Body of pancreas (tissue), 4 donors: ENCODE data around the gene KCNIP4. TPM values are rescaled to one million over a fixed set of nuclear protein-coding genes. Genes with fewer than 3 reads are reported as not detected.

Source experiments
- ATAC-seq: fragments of 150-250 bp; one replicate; pipeline ENCODE4 v1.9.1; 2016
- DNase-seq, 4 donors: peaks; one replicate each; pipeline ENCODE4 v3.0.0-alpha.2; 2019
- H3K27ac ChIP-seq, 4 donors: fragments of 200-600 bp; sonication (generic); 1 replicate in 3 of 4; 2 replicates in 1 of 4; pipeline versions ENCODE4 v1.5.1 to v1.6.1; 2016 to 2019; ENCODE audit warnings: mild to moderate bottlenecking in 1 of 4, mixed read lengths in 1 of 4, moderate library complexity in 1 of 4
- H3K27me3 ChIP-seq, 2 donors: fragments of 200-600 bp; sonication (generic); one replicate each; pipeline ENCODE4 v1.6.0; 2016; ENCODE audit warnings: mild to moderate bottlenecking in 1 of 2
- H3K36me3 ChIP-seq, 2 donors: fragments of 200-600 bp; sonication (generic); replicated peaks in 1 of 2; 2 replicates each; pipeline ENCODE4 v1.5.1; 2016; ENCODE audit warnings: low read depth in 2 of 2; ENCODE audit not compliant: insufficient read depth in 1 of 2
- H3K4me1 ChIP-seq: fragments of 200-600 bp; sonication (generic); one replicate; pipeline ENCODE4 v1.6.0; 2016
- H3K4me3 ChIP-seq, 2 donors: fragments of 200-600 bp; sonication (generic); 1 replicate in 1 of 2; 2 replicates in 1 of 2; pipeline ENCODE4 v1.5.1; 2016 to 2019
- H3K9me3 ChIP-seq, 3 donors: fragments of 200-600 bp; sonication (generic); 1 replicate in 2 of 3; 2 replicates in 1 of 3; pipeline ENCODE4 v1.5.1; 2016
- POLR2A ChIP-seq, 3 donors: fragments of 450-650 bp; IDR thresholded peaks; one replicate each; pipeline ENCODE4 v1.6.1; 2016; ENCODE audit warnings: antibody characterized with exemption in 3 of 3, mild to moderate bottlenecking in 2 of 3
- WGBS, 2 donors: methylation state at CpG; one replicate each; pipeline ENCODE4 v1.1.5; 2017; 5-methylcytosine and 5-hydroxymethylcytosine counted together
- intact Hi-C: fragments of 100-400 bp; cut with DNase I; formaldehyde crosslinking; loops from one replicate; pipeline ENCODE4 v1.15.1; 2023
- total RNA-seq, 2 donors: library from RNA; depleted of rRNA; stranded (reverse); fragments of >200 nt; gene quantifications; one replicate each; pipeline ENCODE4 v1.1.0, GENCODE V29; 2016
- TF ChIP-seq, protein P1 (sequence below), 7 experiments: fragments of 450-650 bp in 4 of 7; fragments of 200-600 bp in 3 of 7; sonication (generic) in 3 of 7; IDR thresholded peaks; one replicate each; pipeline ENCODE4 v1.5.1; 2016 to 2019; ENCODE audit warnings: antibody characterized with exemption in 7 of 7

Gene KCNIP4
- total RNA-seq, 2 donors from 2014 or later = not detected

- H3K4me1 ChIP-seq = peaks cover 15% of the 10 kb centered on the region
- 49 to 69% methylated on average over 1 of the region's 1 CpG for WGBS, 2 donors
- DNase-seq (no peak), ATAC-seq (no peak)
- intact Hi-C loops = no loop called here
- no peaks in the 10 kb centered on the region for H3K9me3 ChIP-seq
- no peak for TF ChIP-seq POLR2A (IDR thresholded peaks at IDR 0.05)
- TF ChIP-seq, protein P1, sequence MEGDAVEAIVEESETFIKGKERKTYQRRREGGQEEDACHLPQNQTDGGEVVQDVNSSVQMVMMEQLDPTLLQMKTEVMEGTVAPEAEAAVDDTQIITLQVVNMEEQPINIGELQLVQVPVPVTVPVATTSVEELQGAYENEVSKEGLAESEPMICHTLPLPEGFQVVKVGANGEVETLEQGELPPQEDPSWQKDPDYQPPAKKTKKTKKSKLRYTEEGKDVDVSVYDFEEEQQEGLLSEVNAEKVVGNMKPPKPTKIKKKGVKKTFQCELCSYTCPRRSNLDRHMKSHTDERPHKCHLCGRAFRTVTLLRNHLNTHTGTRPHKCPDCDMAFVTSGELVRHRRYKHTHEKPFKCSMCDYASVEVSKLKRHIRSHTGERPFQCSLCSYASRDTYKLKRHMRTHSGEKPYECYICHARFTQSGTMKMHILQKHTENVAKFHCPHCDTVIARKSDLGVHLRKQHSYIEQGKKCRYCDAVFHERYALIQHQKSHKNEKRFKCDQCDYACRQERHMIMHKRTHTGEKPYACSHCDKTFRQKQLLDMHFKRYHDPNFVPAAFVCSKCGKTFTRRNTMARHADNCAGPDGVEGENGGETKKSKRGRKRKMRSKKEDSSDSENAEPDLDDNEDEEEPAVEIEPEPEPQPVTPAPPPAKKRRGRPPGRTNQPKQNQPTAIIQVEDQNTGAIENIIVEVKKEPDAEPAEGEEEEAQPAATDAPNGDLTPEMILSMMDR (IDR thresholded peaks at IDR 0.05) = no peak
- H3K36me3 ChIP-seq = no peaks in the 10 kb centered on the region
- H3K27me3 ChIP-seq = no peaks in the 10 kb centered on the region
- H3K4me3 ChIP-seq = no peak overlapping the region
- no peak overlapping the region for H3K27ac ChIP-seq
Observed at GRCh38 chr4:20696815-20697214, 1251.8 kb downstream of the KCNIP4 start.

GRCh38 chr4:20687864-20688263 lies 1260.7 kb downstream of the KCNIP4 start:
- Histone ChIP-seq H3K36me3 (no peaks in the 10 kb centered on the region), H3K9me3 (no peaks in the 10 kb centered on the region), H3K4me3 (no peak overlapping the region), H3K4me1 (no peaks in the 10 kb centered on the region), H3K27ac (no peak overlapping the region), H3K27me3 (no peaks in the 10 kb centered on the region)
- no peak for TF ChIP-seq POLR2A (IDR thresholded peaks at IDR 0.05)
- TF ChIP-seq, protein P1 (IDR thresholded peaks at IDR 0.05) = no peak
- intact Hi-C loops = loop anchor here (10.0 kb wide), 1 partner anchor 1463 kb away; no protein-coding TSS in a partner anchor
- DNase-seq = no peak
- ATAC-seq = no peak
- 40 to 61% methylated on average over 3 of the region's 3 CpGs for WGBS, 2 donors

DNA sequence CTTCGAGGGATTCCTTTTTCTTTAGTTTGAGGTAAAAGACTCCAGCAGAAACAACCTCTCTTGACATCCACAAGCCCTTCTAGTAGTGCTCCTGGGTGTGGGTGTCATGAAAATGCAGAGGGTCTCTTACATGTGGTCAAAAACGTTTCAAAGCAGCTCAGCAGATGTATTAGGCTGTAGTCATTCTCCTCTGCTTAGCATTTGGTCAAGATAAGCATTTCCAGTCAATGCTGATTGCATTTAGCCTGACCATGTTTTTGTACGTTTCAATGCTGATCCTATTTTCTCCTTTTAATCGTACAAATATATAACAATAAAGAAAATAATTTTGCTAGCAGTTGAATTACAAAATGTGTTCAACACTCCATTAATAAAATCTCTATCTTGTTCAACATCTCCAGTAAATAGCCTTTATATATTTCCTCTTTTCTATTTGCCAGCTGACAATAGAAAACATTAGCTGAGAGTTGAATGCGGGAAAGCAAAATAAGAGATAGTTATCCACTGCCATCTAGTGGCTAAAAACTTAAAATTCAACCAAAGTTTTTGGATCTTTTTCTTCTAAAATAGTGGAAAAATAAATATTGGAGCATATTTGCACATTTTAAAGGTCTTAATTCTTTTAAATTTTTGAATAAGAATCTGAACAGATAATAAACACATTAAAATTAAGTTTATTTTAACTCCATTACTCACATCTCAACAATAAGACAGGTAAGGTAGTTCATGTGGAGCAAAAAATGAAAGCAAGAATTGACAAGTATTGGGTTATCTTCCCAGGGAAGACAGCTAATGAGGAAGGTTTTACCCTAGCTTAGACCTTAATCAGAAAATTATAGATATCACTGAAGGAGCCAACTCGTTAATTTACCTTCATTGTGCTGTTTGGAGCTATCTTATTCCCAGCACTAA lies 1263.5 kb downstream of the KCNIP4 start:
- no peak for TF ChIP-seq POLR2A (IDR thresholded peaks at IDR 0.05)
- TF ChIP-seq, protein P1 (IDR thresholded peaks at IDR 0.05) = peak; percentile 15 to 65 (median 59)
- Histone ChIP-seq H3K4me3 (no peak overlapping the region), H3K36me3 (no peaks in the 10 kb centered on the region), H3K4me1 (no peaks in the 10 kb centered on the region), H3K27ac (no peak overlapping the region), H3K9me3 (no peaks in the 10 kb centered on the region), H3K27me3 (no peaks in the 10 kb centered on the region)
- WGBS, 2 donors = 20 to 25% methylated on average over 6 of the region's 6 CpGs
- DNase-seq = no peak
- ATAC-seq = no peak
- intact Hi-C loops = loop anchor here (10.0 kb wide), 1 partner anchor 1460 kb away; no protein-coding TSS in a partner anchor

GRCh38 chr4:20683766-20684165 lies 1264.8 kb downstream of the KCNIP4 start:
- WGBS, 2 donors = 64% methylated on average over 3 of the region's 3 CpGs
- Histone ChIP-seq H3K36me3 (no peaks in the 10 kb centered on the region), H3K27ac (no peak overlapping the region), H3K4me1 (no peaks in the 10 kb centered on the region), H3K27me3 (no peaks in the 10 kb centered on the region), H3K4me3 (no peak overlapping the region), H3K9me3 (no peaks in the 10 kb centered on the region)
- TF ChIP-seq POLR2A (IDR thresholded peaks at IDR 0.05) = no peak
- TF ChIP-seq, protein P1 (IDR thresholded peaks at IDR 0.05) = no peak
- intact Hi-C loops = loop anchor here (10.0 kb wide), 1 partner anchor 1459 kb away; no protein-coding TSS in a partner anchor
- ATAC-seq (no peak), DNase-seq (no peak)
